ENCODE results near the gene ESR2.

- TF ChIP-seq EZH2 (IDR thresholded peaks at IDR 0.05; ENCODE audit: borderline replicate concordance, low read depth, low read length, severe bottlenecking) = no peak
- no peak for TF ChIP-seq POLR2AphosphoS5 (IDR thresholded peaks at IDR 0.05; ENCODE audit: insufficient read depth, low read depth, low read length)
- no peak for TF ChIP-seq CTCF (IDR thresholded peaks at IDR 0.05; ENCODE audit: extremely low read depth in 1 of 2, insufficient read depth in 1 of 2, low read depth in 1 of 2, low read length in 2 of 2)
- TF ChIP-seq, protein P1, sequence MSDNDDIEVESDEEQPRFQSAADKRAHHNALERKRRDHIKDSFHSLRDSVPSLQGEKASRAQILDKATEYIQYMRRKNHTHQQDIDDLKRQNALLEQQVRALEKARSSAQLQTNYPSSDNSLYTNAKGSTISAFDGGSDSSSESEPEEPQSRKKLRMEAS (IDR thresholded peaks at IDR 0.05; ENCODE audit: insufficient read depth, insufficient read length) = no peak
- TF ChIP-seq JUN (IDR thresholded peaks at IDR 0.05; ENCODE audit: borderline replicate concordance, insufficient read depth, insufficient read length, low read depth) = no peak
- no peak for TF ChIP-seq MYC (IDR thresholded peaks at IDR 0.05; ENCODE audit: low read depth, low read length)
- TF ChIP-seq POLR2A (IDR thresholded peaks at IDR 0.05; ENCODE audit: low read depth, low read length) = no peak
Observed at GRCh38 chr14:64190974-64191502, 103.1 kb downstream of the ESR2 start.
